PC-9 (cell line): ENCODE measurements around the gene TP53I13. TPM values are rescaled to one million over a fixed set of nuclear protein-coding genes. Genes with fewer than 3 reads are reported as not detected.
A peak's percentile ranks its signal among the peaks of the same experiment; 100 is the strongest.

ENCODE experiments used
- BruUV-seq: library from RNA; stranded (reverse); fragments of 400-500 nt; replicated peaks from 2 replicates; lab custom pipeline; 2021; lab: Mats Ljungman, UMichigan
- CTCF ChIA-PET: fragments of 300-600 bp; sonication (Branson Sonifier 250); formaldehyde crosslinking; loops from one replicate; lab custom pipeline; 2022; ENCODE audit warnings: antibody characterized with exemption; lab: Charles Lee
- POLR2A ChIA-PET: fragments of 300-600 bp; sonication (Branson Sonifier 250); formaldehyde crosslinking; loops from one replicate; lab custom pipeline; 2022; ENCODE audit warnings: antibody characterized with exemption; ENCODE audit not compliant: unreplicated experiment; lab: Charles Lee
- DNase-seq, 2 experiments: peaks; one replicate each; pipeline versions ENCODE4 v3.0.0 to v3.0.0-alpha.2; 2015 to 2022; ENCODE audit warnings: mixed read lengths in 1 of 2
- H2AFZ ChIP-seq: fragments of 200-600 bp; sonication (generic); 2 replicates; pipeline ENCODE4 v1.8.1; 2017; ENCODE audit warnings: antibody characterized with exemption
- H3F3A ChIP-seq: fragments of 200-600 bp; sonication (generic); 2 replicates; pipeline ENCODE4 v1.8.1; 2017; ENCODE audit warnings: antibody characterized with exemption, mild to moderate bottlenecking, low read depth; ENCODE audit not compliant: insufficient read depth
- H3K27ac ChIP-seq: fragments of 200-600 bp; sonication (generic); 2 replicates; pipeline ENCODE4 v1.6.1; 2016; ENCODE audit warnings: mixed run types
- H3K27me3 ChIP-seq: fragments of 200-600 bp; sonication (generic); 2 replicates; pipeline ENCODE4 v1.6.1; 2016; ENCODE audit warnings: low read depth, mixed run types; ENCODE audit not compliant: insufficient read depth
- H3K36me3 ChIP-seq: fragments of 200-600 bp; sonication (generic); 2 replicates; pipeline ENCODE4 v1.6.1; 2016; ENCODE audit warnings: low read depth, mixed run types
- H3K4me1 ChIP-seq: fragments of 200-600 bp; sonication (generic); replicated peaks from 2 replicates; pipeline ENCODE4 v1.6.1; 2016; ENCODE audit warnings: mixed run types; ENCODE audit not compliant: insufficient read depth
- H3K4me2 ChIP-seq: fragments of 200-600 bp; sonication (generic); 2 replicates; pipeline ENCODE4 v1.6.1; 2017; ENCODE audit warnings: mixed run types
- H3K4me3 ChIP-seq: fragments of 200-600 bp; sonication (generic); 2 replicates; pipeline ENCODE4 v1.6.1; 2016; ENCODE audit warnings: mixed run types
- H3K79me2 ChIP-seq: fragments of 200-600 bp; sonication (generic); 2 replicates; pipeline ENCODE4 v1.6.1; 2017; ENCODE audit warnings: low read depth, mixed run types
- H3K9me2 ChIP-seq: fragments of 200-600 bp; sonication (generic); 2 replicates; pipeline ENCODE4 v1.8.1; 2017; ENCODE audit warnings: mild to moderate bottlenecking; ENCODE audit not compliant: insufficient read depth
- H3K9me3 ChIP-seq: fragments of 200-600 bp; sonication (generic); 2 replicates; pipeline ENCODE4 v1.8.1; 2016; ENCODE audit warnings: low read depth; ENCODE audit not compliant: insufficient read depth
- H4K20me1 ChIP-seq: fragments of 200-600 bp; sonication (generic); 2 replicates; pipeline ENCODE4 v1.8.1; 2017; ENCODE audit not compliant: insufficient read depth
- CTCF ChIP-seq: fragments of 200-600 bp; sonication (generic); conservative IDR thresholded peaks from 2 replicates; pipeline ENCODE4 v1.6.1; 2017; ENCODE audit warnings: mixed run types, antibody characterized with exemption, mild to moderate bottlenecking, moderate library complexity
- EZH2 ChIP-seq: fragments of 200-600 bp; sonication (generic); IDR thresholded peaks from 2 replicates; pipeline ENCODE4 v1.8.0; 2017; ENCODE audit warnings: antibody characterized with exemption, low read depth
- intact Hi-C: fragments of 100-400 bp; cut with micrococcal nuclease; formaldehyde crosslinking; loops from one replicate; pipeline ENCODE4 v1.10.0; 2022; ENCODE audit not compliant: unreplicated experiment
- total RNA-seq: library from RNA; stranded (reverse); gene quantifications from 2 replicates; pipeline ENCODE4 v1.2.3, GENCODE V29; 2021

The TP53I13 gene
- total RNA-seq, 1 experiment from 2014 or later = 46.9 TPM

- no peak overlapping the region for H3K27ac ChIP-seq
- no peaks in the 10 kb centered on the region for H4K20me1 ChIP-seq
- POLR2A ChIA-PET = interaction anchor here (0.6 kb wide), 1 partner anchor 21 kb away, joined by 3 read pairs; no protein-coding TSS in a partner anchor
- H3K27me3 ChIP-seq = no peaks in the 10 kb centered on the region
- no peak overlapping the region for H3K4me2 ChIP-seq
- DNase-seq = peak in 1 of 2 experiments; percentile 2
- no peak for TF ChIP-seq EZH2
- no peak for TF ChIP-seq CTCF
- no peak overlapping the region for H2AFZ ChIP-seq
- H3K4me1 ChIP-seq = peaks cover 9% of the 10 kb centered on the region
- H3K79me2 ChIP-seq = no peaks in the 10 kb centered on the region
- no peaks in the 10 kb centered on the region for H3K9me2 ChIP-seq
- BruUV-seq = no TSS peak
- H3F3A ChIP-seq = peaks cover 22% of the 10 kb centered on the region; the same call in 1 of the 2 replicates
- H3K9me3 ChIP-seq = no peaks in the 10 kb centered on the region
- no peak overlapping the region for H3K4me3 ChIP-seq
- CTCF ChIA-PET = interaction anchor here (0.5 to 0.6 kb wide), 2 partner anchors 16 to 38 kb away, joined by 3 to 11 read pairs; no protein-coding TSS in a partner anchor
- no peaks in the 10 kb centered on the region for H3K36me3 ChIP-seq
- intact Hi-C loops = no loop called here
Measured at GRCh38 chr17:29571883-29572681, 3.6 kb downstream of the TP53I13 start.

GRCh38 chr17:29572691-29573557 lies 4.4 kb downstream of the TP53I13 start:
- H3K4me1 ChIP-seq = peaks cover 9% of the 10 kb centered on the region
- TF ChIP-seq CTCF = no peak
- TF ChIP-seq EZH2 = no peak
- H2AFZ ChIP-seq = no peak overlapping the region
- H3F3A ChIP-seq = peaks cover 14% of the 10 kb centered on the region; the same call in 1 of the 2 replicates
- ChIA-PET CTCF (interaction anchor here (0.5 to 0.6 kb wide), 3 partner anchors 17 to 457 kb away, joined by 3 to 11 read pairs (median 3); no protein-coding TSS in a partner anchor), POLR2A (interaction anchor here (0.6 kb wide), 1 partner anchor 772 kb away, joined by 3 read pairs; no protein-coding TSS in a partner anchor)
- no peak overlapping the region for H3K27ac ChIP-seq
- intact Hi-C loops = no loop called here
- no TSS peak for BruUV-seq
- H3K79me2 ChIP-seq = no peaks in the 10 kb centered on the region
- no peaks in the 10 kb centered on the region for H3K27me3 ChIP-seq
- no peak overlapping the region for H3K4me3 ChIP-seq
- H3K9me2 ChIP-seq = no peaks in the 10 kb centered on the region
- H4K20me1 ChIP-seq = no peaks in the 10 kb centered on the region
- DNase-seq = peak in 1 of 2 experiments; percentile 17
- H3K4me2 ChIP-seq = no peak overlapping the region
- no peaks in the 10 kb centered on the region for H3K36me3 ChIP-seq
- H3K9me3 ChIP-seq = no peaks in the 10 kb centered on the region

DNA sequence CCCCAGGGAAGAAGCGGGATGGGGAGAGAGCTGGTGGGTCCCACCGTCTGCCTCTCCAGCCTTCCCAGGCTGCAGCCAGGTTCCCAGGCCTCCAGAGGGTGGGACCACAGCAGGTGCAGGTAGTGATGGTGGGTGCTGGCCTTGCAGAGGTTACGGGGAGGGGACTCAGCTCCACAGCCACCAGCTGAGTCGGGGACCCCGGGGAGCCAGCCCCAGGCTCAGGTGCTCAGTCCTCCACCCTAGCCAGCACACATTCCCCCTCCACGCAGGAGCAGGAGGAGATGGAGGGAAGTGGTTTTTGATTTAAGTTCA lies 5.0 kb downstream of the TP53I13 start:
- H4K20me1 ChIP-seq = no peaks in the 10 kb centered on the region
- H3K27ac ChIP-seq = no peak overlapping the region
- TF ChIP-seq CTCF = no peak
- no peak for TF ChIP-seq EZH2
- DNase-seq = no peak
- no TSS peak for BruUV-seq
- H3K9me3 ChIP-seq = no peaks in the 10 kb centered on the region
- ChIA-PET CTCF (interaction anchor here (0.6 kb wide), 1 partner anchor 457 kb away, joined by 3 read pairs; no protein-coding TSS in a partner anchor), POLR2A (no interaction called here)
- no peak overlapping the region for H3K4me3 ChIP-seq
- intact Hi-C loops = no loop called here
- H3K36me3 ChIP-seq = no peaks in the 10 kb centered on the region
- peaks cover 11% of the 10 kb centered on the region; the same call in 1 of the 2 replicates for H3F3A ChIP-seq
- no peak overlapping the region for H3K4me2 ChIP-seq
- H3K9me2 ChIP-seq = no peaks in the 10 kb centered on the region
- no peaks in the 10 kb centered on the region for H3K79me2 ChIP-seq
- H2AFZ ChIP-seq = no peak overlapping the region
- peaks cover 9% of the 10 kb centered on the region for H3K4me1 ChIP-seq
- no peaks in the 10 kb centered on the region for H3K27me3 ChIP-seq
